Stimulated activated CD4-positive, alpha-beta T cell treated with anti-CD3 and anti-CD28 coated beads, TNF-alpha, amount 100 ng/mL, for 48 hours (primary cell): Measurements from ENCODE around the gene SCGB1D2.
"Not testable (repeated sequence)": the region's sequence is repeated elsewhere in the genome, so short reads cannot be mapped to it uniquely, and the experiment has no call there.

ENCODE experiments used
- DNase-seq, 3 donors: peaks; one replicate each; pipeline ENCODE4 v3.0.0-alpha.2; 2020; ENCODE audit warnings: low read depth in 3 of 3

The SCGB1D2 gene, protein sequence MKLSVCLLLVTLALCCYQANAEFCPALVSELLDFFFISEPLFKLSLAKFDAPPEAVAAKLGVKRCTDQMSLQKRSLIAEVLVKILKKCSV

GRCh38 chr11:62242021-62242420 is at the start of gene SCGB1D2:
Gene SCGB1D2, plus strand, starts transcription at chr11:62242239. Its CDS starts 69 bp downstream, at chr11:62242308.
- no peak for DNase-seq

- no peak for DNase-seq
Measured at GRCh38 chr11:62193952-62194351, 48.1 kb upstream of the SCGB1D2 start.

- not testable (repeated sequence) for DNase-seq
Measured at GRCh38 chr11:62195010-62195409, 47.0 kb upstream of the SCGB1D2 start.

DNA sequence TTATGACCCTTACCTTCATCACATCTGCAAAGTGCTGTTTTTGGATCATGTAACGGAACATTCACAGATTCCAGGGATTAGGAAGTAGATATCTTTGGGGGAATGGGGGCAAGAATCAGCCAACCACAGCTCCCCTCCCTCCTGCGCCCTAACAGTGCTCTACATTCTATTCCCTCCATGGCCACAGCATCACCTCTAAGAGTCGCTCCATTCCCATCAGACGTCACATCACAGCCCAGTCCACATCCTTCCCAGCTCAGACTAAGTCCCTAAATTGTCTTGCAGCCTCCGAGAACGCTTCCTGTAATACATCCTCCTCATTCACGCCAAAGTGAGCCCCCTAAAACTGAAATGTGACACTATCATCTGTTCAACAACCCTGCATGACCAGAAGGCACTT is 46.1 kb upstream of the SCGB1D2 start:
- no peak for DNase-seq

GRCh38 chr11:62197400-62197799 is 44.6 kb upstream of the SCGB1D2 start:
- DNase-seq, result not testable (repeated sequence)

GRCh38 chr11:62201376-62201775 is 40.7 kb upstream of the SCGB1D2 start:
- DNase-seq, result no peak

DNA sequence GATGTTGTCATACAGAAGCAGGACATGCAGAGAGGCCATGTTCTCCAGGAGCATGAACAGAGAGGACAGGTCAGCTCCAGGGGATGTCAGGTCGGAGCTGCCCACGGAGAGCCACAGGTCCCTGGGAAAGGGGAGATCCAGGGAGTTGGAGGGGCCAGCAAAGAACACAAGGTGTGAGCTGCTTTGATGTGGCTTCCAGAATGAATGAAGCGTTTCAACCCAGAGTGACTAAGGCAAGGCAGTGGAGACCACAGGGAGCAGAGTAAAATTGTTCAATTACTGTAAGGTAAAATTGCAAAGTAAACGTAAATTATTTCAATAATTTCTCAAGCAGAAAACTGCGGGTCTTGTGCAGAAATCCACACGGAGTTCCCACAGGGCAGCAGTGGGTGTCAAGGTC is 39.1 kb upstream of the SCGB1D2 start:
- no peak for DNase-seq

GRCh38 chr11:62204430-62204829 is 37.6 kb upstream of the SCGB1D2 start:
- no peak for DNase-seq

DNA sequence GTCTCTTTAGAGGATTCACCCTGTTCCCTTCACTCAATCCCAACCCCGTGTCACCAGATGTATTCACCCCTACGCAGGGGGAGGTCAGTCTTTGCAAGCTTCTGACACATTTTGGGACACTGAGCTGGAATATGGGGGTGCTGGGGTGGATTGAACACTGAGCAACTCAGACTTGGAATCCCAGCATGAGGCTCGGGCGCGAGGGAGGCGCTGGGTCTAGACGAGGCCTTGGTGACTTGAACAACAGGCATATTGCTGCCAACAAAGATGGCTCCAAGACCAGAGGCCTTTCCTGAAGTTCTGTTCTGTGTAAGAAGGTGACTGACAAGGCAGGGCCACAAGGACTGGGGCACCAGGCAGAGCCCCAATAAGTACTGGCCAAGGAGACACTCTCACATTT is 36.6 kb upstream of the SCGB1D2 start:
- no peak for DNase-seq

GRCh38 chr11:62206276-62207066 is 35.6 kb upstream of the SCGB1D2 start:
- not testable (repeated sequence) for DNase-seq

DNA sequence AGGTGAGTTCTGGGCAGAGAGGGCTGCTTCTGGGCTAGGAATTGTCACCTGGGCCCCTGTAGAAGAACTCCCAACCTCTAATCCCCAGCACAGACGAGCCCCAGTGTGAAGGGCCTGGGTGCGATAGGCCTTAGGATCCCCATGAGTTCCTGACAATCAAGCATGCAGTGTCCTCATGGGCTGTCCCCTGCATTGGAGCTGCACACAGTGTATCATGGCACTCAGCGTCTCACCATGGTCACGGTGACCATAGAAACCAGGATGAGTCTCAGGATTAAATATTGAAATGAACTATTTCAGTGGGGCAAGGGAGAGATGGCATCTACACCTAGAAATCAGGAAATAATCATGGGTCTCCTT is 33.3 kb upstream of the SCGB1D2 start:
- DNase-seq, result no peak

GRCh38 chr11:62217191-62217748 is 24.8 kb upstream of the SCGB1D2 start:
- no peak for DNase-seq

- DNase-seq, result no peak
Measured at GRCh38 chr11:62221498-62221897, 20.5 kb upstream of the SCGB1D2 start.

- no peak for DNase-seq
Measured at GRCh38 chr11:62223095-62223494, 18.9 kb upstream of the SCGB1D2 start.

GRCh38 chr11:62233730-62234129 is 8.3 kb upstream of the SCGB1D2 start:
- no peak for DNase-seq

- DNase-seq, result no peak
Measured at GRCh38 chr11:62236187-62236586, 5.9 kb upstream of the SCGB1D2 start.

DNA sequence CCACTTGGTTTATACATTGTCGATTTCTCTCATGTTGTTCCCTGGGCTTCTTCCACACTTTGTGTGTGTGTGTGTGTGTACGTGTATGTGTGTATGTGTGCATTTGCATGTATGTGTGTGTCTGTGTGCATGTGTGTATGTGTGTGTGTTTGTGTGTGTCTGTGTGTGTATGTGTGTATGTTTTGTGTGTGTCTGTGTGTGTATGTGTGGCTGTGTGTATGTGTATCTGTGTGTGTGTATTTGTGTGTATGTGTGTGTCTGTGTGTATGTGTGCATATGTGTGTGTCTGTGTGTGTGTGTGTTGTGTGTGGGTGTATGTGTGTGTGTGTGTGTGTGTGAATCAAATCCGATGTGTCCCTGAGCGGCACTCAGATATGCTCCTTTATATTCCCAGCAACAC is 4.5 kb upstream of the SCGB1D2 start:
- DNase-seq, result no peak

DNA sequence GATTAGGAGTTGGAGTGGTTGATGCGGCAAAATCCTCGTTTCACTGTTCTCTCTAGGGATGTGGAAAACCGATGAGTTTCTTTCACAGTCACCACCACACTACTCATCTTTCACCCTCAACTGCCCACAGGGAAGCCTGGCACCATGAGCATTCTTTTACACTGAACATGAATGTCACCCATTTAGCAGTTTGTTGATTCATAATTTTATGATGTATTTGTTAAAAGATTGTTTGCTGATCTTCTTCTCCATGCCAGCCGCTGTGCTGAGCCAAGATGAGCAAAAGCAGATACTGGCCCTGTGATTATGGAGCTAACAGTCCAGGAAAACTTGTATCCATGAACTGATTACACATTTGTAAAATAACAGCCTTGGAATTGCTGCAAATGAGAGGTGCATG is 3.9 kb upstream of the SCGB1D2 start:
- DNase-seq, result no peak

GRCh38 chr11:62241095-62241494 is 944 bp upstream of the SCGB1D2 start:
- DNase-seq, result no peak

DNA sequence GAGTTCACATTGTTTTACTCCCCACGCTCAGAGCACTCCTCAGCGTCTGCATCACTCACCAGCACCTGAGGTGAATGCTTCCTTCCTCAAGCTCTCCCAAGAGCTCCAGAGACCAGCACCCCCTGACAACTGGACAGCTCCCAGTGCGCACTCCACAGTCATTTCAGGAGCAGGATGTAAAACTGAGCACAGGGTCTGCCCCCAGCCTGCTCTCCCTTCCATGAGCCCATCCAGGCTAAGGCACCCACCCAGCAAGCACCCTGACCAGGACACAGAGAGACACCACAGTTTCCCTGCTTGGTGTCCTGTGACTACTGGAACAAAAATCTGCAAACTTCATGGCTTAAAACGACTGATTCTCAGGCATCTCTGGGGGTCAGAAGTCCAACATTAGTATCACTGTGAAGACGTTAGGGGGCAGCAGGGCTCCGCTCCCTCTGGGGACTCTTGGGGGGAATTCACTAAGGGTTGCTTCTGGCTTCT is 3.3 kb downstream of the SCGB1D2 start:
- no peak for DNase-seq

GRCh38 chr11:62251698-62252097 is 9.7 kb downstream of the SCGB1D2 start:
- DNase-seq, result no peak

GRCh38 chr11:62253999-62254542 is 12.0 kb downstream of the SCGB1D2 start:
- DNase-seq, result no peak

GRCh38 chr11:62256281-62256680 is 14.2 kb downstream of the SCGB1D2 start:
- no peak for DNase-seq
